GM12865 (cell line): ENCODE results near the gene XCL1.
"Not testable (repeated sequence)": the region's sequence is repeated elsewhere in the genome, so short reads cannot be mapped to it uniquely, and the experiment has no call there.

Experiments used
- DNase-seq: peaks from one replicate; pipeline ENCODE4 v3.0.0; 2010; ENCODE audit warnings: low read depth
- H3K4me3 ChIP-seq: 2 replicates; pipeline ENCODE4 v1.5.1; 2011; ENCODE audit warnings: mild to moderate bottlenecking, low read depth, low read length, control low read depth
- TF ChIP-seq, protein P1 (sequence below): IDR thresholded peaks from 2 replicates; pipeline ENCODE4 v1.5.1; 2011; ENCODE audit warnings: low read length, control low read depth, low read depth, inconsistent platforms; ENCODE audit not compliant: insufficient read depth; ENCODE audit errors: missing control alignments

The XCL1 gene, protein sequence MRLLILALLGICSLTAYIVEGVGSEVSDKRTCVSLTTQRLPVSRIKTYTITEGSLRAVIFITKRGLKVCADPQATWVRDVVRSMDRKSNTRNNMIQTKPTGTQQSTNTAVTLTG

DNA sequence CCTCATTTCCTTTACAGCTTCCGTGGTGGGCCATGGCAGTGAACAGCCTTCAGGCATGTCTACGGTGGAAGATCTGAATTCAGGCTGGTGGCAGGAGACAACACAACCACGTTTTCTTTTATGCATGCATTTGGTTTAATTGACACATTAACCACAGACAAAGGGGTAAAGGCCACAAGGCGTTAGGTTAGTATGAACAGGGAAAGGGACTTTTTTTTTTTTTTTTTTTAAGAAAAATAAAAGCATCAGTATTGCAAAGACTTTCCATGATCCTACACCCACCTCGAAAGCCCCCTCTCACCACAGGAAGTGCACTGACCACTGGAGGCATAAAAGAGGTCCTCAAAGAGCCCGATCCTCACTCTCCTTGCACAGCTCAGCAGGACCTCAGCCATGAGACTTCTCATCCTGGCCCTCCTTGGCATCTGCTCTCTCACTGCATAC lies at the start of gene XCL1:
TSS of gene XCL1 (plus strand) at position 361 of the 444 bp plus-strand sequence. CDS start at position 394, 33 bp downstream.
- DNase-seq: not testable (repeated sequence)

GRCh38 chr1:168529518-168529917 lies 46.9 kb upstream of the XCL1 start:
- no peak overlapping the region for H3K4me3 ChIP-seq
- TF ChIP-seq, protein P1, sequence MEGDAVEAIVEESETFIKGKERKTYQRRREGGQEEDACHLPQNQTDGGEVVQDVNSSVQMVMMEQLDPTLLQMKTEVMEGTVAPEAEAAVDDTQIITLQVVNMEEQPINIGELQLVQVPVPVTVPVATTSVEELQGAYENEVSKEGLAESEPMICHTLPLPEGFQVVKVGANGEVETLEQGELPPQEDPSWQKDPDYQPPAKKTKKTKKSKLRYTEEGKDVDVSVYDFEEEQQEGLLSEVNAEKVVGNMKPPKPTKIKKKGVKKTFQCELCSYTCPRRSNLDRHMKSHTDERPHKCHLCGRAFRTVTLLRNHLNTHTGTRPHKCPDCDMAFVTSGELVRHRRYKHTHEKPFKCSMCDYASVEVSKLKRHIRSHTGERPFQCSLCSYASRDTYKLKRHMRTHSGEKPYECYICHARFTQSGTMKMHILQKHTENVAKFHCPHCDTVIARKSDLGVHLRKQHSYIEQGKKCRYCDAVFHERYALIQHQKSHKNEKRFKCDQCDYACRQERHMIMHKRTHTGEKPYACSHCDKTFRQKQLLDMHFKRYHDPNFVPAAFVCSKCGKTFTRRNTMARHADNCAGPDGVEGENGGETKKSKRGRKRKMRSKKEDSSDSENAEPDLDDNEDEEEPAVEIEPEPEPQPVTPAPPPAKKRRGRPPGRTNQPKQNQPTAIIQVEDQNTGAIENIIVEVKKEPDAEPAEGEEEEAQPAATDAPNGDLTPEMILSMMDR: no peak
- no peak for DNase-seq

More for the DNA sequence above, at the start of gene XCL1:
- not testable (repeated sequence) for H3K4me3 ChIP-seq

DNA sequence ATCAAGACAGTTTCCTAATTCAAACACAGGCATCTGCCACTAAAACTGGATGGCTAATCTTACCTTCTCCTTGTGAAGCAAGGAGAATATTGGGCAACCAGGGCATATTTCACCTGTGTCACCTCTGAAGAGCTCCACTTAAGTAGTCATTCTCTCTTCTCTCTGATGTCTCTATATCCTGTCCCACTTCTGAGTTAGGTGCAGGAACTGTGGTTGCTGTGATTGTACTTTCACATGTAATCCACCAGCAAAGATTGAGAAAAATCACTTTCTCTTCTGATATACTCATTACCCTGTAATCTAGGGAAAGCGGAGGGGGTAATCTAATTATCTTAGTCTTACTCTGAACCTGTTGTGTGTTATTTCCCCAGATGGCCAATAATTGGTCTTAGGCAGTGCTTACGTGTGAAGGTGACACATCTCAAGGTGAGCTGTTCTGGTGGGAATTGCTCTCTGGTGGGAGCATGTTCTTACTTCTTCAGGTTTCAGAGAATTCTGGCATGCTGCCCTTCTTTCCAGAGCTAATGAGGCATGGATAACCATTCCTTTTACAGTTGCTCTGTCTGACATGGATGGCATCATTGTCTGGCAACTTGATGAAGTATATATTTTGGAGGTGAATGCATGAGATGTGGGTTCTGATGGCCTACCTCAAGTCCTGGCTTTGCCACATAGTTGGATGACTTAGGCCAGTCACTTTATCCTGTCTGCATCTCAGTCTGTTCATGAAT lies 44.6 kb upstream of the XCL1 start:
- TF ChIP-seq, protein P1: no peak
- DNase-seq: no peak

GRCh38 chr1:168535536-168535935 lies 40.9 kb upstream of the XCL1 start:
- TF ChIP-seq, protein P1: no peak
- no peak overlapping the region for H3K4me3 ChIP-seq
- peak; percentile 65 for DNase-seq

More for the DNA sequence above, 44.6 kb upstream of the XCL1 start:
- no peak overlapping the region for H3K4me3 ChIP-seq

GRCh38 chr1:168540798-168541197 lies 35.6 kb upstream of the XCL1 start:
- not testable (repeated sequence) for H3K4me3 ChIP-seq, DNase-seq

DNA sequence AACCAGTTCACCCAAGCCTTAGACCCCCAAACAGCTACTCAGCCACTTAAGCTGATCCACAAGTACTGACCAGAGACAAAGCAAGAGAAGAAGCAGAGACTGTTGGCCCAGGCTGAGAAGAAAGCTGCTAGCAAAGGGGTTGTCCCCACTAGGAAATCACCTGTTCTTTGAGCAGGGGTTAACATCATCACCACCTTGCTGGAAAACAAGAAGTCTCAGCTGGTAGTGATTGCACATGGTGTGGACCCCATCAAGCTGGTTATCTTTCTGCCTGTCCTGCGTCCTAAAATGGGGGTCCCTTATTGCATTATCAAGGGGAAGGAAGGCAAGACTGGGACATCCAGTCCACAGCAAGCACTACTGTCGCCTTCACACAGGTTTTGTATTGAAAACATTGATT lies 33.4 kb upstream of the XCL1 start:
- H3K4me3 ChIP-seq, DNase-seq: not testable (repeated sequence)

- DNase-seq, H3K4me3 ChIP-seq: not testable (repeated sequence)
Measured at GRCh38 chr1:168543840-168544498, 32.4 kb upstream of the XCL1 start, which contains the start of gene XCL2. XCL2 (minus strand) TSS chr1:168543997; CDS start chr1:168543964, 33 bp downstream.

DNA sequence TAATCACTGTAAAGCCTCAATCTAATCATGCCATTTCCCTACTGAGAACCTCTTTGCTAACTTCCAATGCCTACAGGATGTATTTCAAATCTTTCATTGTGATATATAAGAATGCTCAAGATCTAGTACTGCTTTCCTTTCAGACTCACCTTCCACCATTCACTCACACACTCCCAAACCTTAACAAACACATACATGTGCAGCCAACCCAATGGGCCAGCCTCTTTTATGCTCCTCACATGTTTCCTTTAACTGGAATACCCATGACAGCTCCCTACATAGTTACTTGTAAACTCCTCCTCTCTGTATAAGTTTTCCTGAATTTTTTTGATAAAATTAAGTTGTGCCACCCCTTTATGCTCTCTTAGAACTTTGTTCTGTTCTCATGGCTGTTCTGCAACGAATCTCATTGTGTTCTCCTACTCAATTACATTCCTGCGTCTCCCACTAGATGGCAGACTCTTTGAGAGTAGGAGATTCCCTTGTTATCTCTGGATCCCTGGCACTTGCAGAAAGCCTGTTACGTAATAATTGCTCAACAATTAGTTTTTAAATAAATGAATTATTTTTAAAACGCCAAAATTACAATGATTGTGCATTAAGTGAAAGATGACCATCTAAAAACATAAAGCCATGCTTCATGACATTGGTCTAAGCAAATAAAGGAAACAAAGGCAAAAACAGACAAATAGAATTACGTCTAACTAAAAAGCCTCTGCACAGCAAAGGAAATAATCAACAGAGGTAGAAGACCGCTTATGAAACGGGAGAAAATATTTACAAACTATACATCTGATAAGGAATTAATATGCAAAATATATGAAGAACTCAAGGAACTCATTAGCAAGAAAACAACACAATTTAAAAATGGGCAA lies 30.5 kb upstream of the XCL1 start:
- peak; percentile 29 for DNase-seq
- TF ChIP-seq, protein P1: peak; percentile 39
- H3K4me3 ChIP-seq: not testable (repeated sequence)

GRCh38 chr1:168546553-168546895 lies 29.9 kb upstream of the XCL1 start:
- H3K4me3 ChIP-seq, DNase-seq: not testable (repeated sequence)
